HepG2 (cell line): ENCODE results near the gene REEP2. TPM values are rescaled to one million over a fixed set of nuclear protein-coding genes. Genes with fewer than 3 reads are reported as not detected.
A peak's percentile ranks its signal among the peaks of the same experiment; 100 is the strongest.

Experiments
- EHMT2 ChIP-seq: fragments of 200-600 bp; sonication (generic); IDR thresholded peaks from 2 replicates; pipeline ENCODE4 v1.7.0; 2017; ENCODE audit warnings: antibody characterized with exemption, low read depth, low read length, borderline replicate concordance
- ISX ChIP-seq: sonication (generic); formaldehyde crosslinking; conservative IDR thresholded peaks from 2 replicates; pipeline ENCODE4 v1.5.0; 2020; ENCODE audit warnings: missing genetic modification reagents
- ZFP36 ChIP-seq: fragments of 150-350 bp; IDR thresholded peaks from 2 replicates; pipeline ENCODE4 v1.6.1; 2018; ENCODE audit warnings: borderline replicate concordance, low read length, low read depth; ENCODE audit not compliant: partially characterized antibody
- ZMAT3 ChIP-seq: sonication (generic); formaldehyde crosslinking; conservative IDR thresholded peaks from 2 replicates; pipeline ENCODE4 v1.7.0; 2021; ENCODE audit warnings: missing genetic modification reagents
- ZNF234 ChIP-seq: sonication (generic); formaldehyde crosslinking; conservative IDR thresholded peaks from 2 replicates; pipeline ENCODE4 v1.5.1; 2020; ENCODE audit warnings: mild to moderate bottlenecking, missing genetic modification reagents
- ZNF350 ChIP-seq: sonication (generic); formaldehyde crosslinking; IDR thresholded peaks from 2 replicates; pipeline ENCODE4 v1.4.0; 2020; ENCODE audit warnings: mild to moderate bottlenecking, low read depth, missing genetic modification reagents, borderline replicate concordance
- ZNF878 ChIP-seq: sonication (generic); formaldehyde crosslinking; IDR thresholded peaks from 2 replicates; pipeline ENCODE4 v1.8.1; 2023; ENCODE audit warnings: mild to moderate bottlenecking, missing genetic modification reagents, moderate library complexity
- ZSCAN31 ChIP-seq: sonication (generic); formaldehyde crosslinking; IDR thresholded peaks from 2 replicates; pipeline ENCODE4 v1.5.0; 2020; ENCODE audit warnings: low read depth, mild to moderate bottlenecking, missing genetic modification reagents
- polyA plus RNA-seq, 8 experiments: library from polyadenylated mRNA; depleted of rRNA in 3 of 8; stranded (reverse) in 7 of 8; unstranded in 1 of 8; fragments of >200 nt; fragmentation: Illumina TruSeq in 4 of 8; extraction: Trizol in 4 of 8; gene quantifications; 2 replicates each; pipeline versions ENCODE4 v1.2.1 to v1.2.3, GENCODE V29; 2011 to 2016; ENCODE audit warnings: low read depth in 4 of 8, missing spikeins in 1 of 8, mixed read lengths in 1 of 8; ENCODE audit not compliant: insufficient read depth in 1 of 8
- total RNA-seq, 5 experiments: library from RNA; depleted of rRNA; stranded (reverse); fragments of >200 nt; fragmentation: Illumina TruSeq; extraction: Trizol; gene quantifications; 2 replicates each; pipeline ENCODE4 v1.2.3, GENCODE V29; 2016; ENCODE audit warnings: low read depth in 1 of 5
- TF ChIP-seq, protein P1 (sequence below): sonication (generic); formaldehyde crosslinking; IDR thresholded peaks from 2 replicates; pipeline ENCODE4 v1.5.0; 2020; ENCODE audit warnings: missing genetic modification reagents
- TF ChIP-seq, protein P2 (sequence below): sonication (generic); formaldehyde crosslinking; IDR thresholded peaks from 2 replicates; pipeline ENCODE4 v1.4.0; 2020; ENCODE audit warnings: low read depth, missing genetic modification reagents
- TF ChIP-seq, protein P3 (sequence below): sonication (generic); formaldehyde crosslinking; IDR thresholded peaks from 2 replicates; pipeline ENCODE4 v1.4.0; 2020; ENCODE audit warnings: missing genetic modification reagents, borderline replicate concordance
- TF ChIP-seq, protein P4 (sequence below): sonication (generic); formaldehyde crosslinking; IDR thresholded peaks from 2 replicates; pipeline ENCODE4 v1.5.0; 2020; ENCODE audit warnings: mild to moderate bottlenecking, missing genetic modification reagents, borderline replicate concordance

REEP2 gene
- total and polyA plus RNA-seq, 2 of the 13 experiments (the other 11 are each of a cell fraction or from before 2014, with no cell fraction given), result 5.3 to 7.8 TPM

DNA sequence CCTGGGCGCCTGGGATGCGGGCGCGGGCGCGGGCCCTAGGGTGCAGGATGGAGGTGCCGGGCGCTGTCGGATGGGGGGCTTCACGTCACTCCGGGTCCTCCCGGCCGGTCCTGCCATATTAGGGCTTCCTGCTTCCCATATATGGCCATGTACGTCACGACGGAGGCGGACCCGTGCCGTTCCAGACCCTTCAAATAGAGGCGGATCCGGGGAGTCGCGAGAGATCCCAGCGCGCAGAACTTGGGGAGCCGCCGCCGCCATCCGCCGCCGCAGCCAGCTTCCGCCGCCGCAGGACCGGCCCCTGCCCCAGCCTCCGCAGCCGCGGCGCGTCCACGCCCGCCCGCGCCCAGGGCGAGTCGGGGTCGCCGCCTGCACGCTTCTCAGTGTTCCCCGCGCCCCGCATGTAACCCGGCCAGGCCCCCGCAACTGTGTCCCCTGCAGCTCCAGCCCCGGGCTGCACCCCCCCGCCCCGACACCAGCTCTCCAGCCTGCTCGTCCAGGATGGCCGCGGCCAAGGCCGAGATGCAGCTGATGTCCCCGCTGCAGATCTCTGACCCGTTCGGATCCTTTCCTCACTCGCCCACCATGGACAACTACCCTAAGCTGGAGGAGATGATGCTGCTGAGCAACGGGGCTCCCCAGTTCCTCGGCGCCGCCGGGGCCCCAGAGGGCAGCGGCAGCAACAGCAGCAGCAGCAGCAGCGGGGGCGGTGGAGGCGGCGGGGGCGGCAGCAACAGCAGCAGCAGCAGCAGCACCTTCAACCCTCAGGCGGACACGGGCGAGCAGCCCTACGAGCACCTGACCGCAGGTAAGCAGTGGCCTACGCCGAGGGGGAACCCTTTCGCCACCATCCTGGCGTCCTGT lies 26.6 kb downstream of the REEP2 start, which contains the start of gene EGR1 (continued):
- TF ChIP-seq ISX (CRISPR knock-in tag) (no peak), EHMT2 (no peak), ZFP36 (peak; percentile 86), ZSCAN31 (CRISPR knock-in tag) (no peak), ZMAT3 (CRISPR knock-in tag) (0 out of 2 replicates have a peak, but pooled peaks have one; percentile 8), ZNF350 (CRISPR knock-in tag) (peak; percentile 18; the same call in 1 of the 2 replicates), ZNF878 (CRISPR knock-in tag) (no peak), ZNF234 (CRISPR knock-in tag) (no peak; the same call in 1 of the 2 replicates)
- TF ChIP-seq, protein P1, sequence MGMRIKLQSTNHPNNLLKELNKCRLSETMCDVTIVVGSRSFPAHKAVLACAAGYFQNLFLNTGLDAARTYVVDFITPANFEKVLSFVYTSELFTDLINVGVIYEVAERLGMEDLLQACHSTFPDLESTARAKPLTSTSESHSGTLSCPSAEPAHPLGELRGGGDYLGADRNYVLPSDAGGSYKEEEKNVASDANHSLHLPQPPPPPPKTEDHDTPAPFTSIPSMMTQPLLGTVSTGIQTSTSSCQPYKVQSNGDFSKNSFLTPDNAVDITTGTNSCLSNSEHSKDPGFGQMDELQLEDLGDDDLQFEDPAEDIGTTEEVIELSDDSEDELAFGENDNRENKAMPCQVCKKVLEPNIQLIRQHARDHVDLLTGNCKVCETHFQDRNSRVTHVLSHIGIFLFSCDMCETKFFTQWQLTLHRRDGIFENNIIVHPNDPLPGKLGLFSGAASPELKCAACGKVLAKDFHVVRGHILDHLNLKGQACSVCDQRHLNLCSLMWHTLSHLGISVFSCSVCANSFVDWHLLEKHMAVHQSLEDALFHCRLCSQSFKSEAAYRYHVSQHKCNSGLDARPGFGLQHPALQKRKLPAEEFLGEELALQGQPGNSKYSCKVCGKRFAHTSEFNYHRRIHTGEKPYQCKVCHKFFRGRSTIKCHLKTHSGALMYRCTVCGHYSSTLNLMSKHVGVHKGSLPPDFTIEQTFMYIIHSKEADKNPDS, result peak; percentile 22; the same call in 1 of the 2 replicates
- TF ChIP-seq, protein P2, sequence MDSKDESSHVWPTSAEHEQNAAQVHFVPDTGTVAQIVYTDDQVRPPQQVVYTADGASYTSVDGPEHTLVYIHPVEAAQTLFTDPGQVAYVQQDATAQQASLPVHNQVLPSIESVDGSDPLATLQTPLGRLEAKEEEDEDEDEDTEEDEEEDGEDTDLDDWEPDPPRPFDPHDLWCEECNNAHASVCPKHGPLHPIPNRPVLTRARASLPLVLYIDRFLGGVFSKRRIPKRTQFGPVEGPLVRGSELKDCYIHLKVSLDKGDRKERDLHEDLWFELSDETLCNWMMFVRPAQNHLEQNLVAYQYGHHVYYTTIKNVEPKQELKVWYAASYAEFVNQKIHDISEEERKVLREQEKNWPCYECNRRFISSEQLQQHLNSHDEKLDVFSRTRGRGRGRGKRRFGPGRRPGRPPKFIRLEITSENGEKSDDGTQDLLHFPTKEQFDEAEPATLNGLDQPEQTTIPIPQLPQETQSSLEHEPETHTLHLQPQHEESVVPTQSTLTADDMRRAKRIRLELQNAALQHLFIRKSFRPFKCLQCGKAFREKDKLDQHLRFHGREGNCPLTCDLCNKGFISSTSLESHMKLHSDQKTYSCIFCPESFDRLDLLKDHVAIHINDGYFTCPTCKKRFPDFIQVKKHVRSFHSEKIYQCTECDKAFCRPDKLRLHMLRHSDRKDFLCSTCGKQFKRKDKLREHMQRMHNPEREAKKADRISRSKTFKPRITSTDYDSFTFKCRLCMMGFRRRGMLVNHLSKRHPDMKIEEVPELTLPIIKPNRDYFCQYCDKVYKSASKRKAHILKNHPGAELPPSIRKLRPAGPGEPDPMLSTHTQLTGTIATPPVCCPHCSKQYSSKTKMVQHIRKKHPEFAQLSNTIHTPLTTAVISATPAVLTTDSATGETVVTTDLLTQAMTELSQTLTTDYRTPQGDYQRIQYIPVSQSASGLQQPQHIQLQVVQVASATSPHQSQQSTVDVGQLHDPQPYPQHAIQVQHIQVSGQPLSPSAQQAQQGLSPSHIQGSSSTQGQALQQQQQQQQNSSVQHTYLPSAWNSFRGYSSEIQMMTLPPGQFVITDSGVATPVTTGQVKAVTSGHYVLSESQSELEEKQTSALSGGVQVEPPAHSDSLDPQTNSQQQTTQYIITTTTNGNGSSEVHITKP (CRISPR knock-in tag), result no peak
- TF ChIP-seq, protein P3, sequence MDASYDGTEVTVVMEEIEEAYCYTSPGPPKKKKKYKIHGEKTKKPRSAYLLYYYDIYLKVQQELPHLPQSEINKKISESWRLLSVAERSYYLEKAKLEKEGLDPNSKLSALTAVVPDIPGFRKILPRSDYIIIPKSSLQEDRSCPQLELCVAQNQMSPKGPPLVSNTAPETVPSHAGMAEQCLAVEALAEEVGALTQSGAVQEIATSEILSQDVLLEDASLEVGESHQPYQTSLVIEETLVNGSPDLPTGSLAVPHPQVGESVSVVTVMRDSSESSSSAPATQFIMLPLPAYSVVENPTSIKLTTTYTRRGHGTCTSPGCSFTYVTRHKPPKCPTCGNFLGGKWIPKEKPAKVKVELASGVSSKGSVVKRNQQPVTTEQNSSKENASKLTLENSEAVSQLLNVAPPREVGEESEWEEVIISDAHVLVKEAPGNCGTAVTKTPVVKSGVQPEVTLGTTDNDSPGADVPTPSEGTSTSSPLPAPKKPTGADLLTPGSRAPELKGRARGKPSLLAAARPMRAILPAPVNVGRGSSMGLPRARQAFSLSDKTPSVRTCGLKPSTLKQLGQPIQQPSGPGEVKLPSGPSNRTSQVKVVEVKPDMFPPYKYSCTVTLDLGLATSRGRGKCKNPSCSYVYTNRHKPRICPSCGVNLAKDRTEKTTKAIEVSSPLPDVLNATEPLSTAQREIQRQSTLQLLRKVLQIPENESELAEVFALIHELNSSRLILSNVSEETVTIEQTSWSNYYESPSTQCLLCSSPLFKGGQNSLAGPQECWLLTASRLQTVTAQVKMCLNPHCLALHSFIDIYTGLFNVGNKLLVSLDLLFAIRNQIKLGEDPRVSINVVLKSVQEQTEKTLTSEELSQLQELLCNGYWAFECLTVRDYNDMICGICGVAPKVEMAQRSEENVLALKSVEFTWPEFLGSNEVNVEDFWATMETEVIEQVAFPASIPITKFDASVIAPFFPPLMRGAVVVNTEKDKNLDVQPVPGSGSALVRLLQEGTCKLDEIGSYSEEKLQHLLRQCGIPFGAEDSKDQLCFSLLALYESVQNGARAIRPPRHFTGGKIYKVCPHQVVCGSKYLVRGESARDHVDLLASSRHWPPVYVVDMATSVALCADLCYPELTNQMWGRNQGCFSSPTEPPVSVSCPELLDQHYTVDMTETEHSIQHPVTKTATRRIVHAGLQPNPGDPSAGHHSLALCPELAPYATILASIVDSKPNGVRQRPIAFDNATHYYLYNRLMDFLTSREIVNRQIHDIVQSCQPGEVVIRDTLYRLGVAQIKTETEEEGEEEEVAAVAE (CRISPR knock-in tag), result no peak
- TF ChIP-seq, protein P4, sequence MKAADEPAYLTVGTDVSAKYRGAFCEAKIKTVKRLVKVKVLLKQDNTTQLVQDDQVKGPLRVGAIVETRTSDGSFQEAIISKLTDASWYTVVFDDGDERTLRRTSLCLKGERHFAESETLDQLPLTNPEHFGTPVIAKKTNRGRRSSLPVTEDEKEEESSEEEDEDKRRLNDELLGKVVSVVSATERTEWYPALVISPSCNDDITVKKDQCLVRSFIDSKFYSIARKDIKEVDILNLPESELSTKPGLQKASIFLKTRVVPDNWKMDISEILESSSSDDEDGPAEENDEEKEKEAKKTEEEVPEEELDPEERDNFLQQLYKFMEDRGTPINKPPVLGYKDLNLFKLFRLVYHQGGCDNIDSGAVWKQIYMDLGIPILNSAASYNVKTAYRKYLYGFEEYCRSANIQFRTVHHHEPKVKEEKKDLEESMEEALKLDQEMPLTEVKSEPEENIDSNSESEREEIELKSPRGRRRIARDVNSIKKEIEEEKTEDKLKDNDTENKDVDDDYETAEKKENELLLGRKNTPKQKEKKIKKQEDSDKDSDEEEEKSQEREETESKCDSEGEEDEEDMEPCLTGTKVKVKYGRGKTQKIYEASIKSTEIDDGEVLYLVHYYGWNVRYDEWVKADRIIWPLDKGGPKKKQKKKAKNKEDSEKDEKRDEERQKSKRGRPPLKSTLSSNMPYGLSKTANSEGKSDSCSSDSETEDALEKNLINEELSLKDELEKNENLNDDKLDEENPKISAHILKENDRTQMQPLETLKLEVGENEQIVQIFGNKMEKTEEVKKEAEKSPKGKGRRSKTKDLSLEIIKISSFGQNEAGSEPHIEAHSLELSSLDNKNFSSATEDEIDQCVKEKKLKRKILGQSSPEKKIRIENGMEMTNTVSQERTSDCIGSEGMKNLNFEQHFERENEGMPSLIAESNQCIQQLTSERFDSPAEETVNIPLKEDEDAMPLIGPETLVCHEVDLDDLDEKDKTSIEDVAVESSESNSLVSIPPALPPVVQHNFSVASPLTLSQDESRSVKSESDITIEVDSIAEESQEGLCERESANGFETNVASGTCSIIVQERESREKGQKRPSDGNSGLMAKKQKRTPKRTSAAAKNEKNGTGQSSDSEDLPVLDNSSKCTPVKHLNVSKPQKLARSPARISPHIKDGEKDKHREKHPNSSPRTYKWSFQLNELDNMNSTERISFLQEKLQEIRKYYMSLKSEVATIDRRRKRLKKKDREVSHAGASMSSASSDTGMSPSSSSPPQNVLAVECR (CRISPR knock-in tag), result peak; percentile 44; the same call in 1 of the 2 replicates
